HG03159 (cell line): ENCODE data around the gene ALDH3B1.

Experiments used
- ATAC-seq: cut with Tn5 transposase; IDR thresholded peaks from one replicate; pipeline ENCODE4 v1.9.1; 2021; ENCODE audit warnings: mild to moderate bottlenecking, moderate library complexity; ENCODE audit not compliant: unreplicated experiment

ALDH3B1 gene

DNA sequence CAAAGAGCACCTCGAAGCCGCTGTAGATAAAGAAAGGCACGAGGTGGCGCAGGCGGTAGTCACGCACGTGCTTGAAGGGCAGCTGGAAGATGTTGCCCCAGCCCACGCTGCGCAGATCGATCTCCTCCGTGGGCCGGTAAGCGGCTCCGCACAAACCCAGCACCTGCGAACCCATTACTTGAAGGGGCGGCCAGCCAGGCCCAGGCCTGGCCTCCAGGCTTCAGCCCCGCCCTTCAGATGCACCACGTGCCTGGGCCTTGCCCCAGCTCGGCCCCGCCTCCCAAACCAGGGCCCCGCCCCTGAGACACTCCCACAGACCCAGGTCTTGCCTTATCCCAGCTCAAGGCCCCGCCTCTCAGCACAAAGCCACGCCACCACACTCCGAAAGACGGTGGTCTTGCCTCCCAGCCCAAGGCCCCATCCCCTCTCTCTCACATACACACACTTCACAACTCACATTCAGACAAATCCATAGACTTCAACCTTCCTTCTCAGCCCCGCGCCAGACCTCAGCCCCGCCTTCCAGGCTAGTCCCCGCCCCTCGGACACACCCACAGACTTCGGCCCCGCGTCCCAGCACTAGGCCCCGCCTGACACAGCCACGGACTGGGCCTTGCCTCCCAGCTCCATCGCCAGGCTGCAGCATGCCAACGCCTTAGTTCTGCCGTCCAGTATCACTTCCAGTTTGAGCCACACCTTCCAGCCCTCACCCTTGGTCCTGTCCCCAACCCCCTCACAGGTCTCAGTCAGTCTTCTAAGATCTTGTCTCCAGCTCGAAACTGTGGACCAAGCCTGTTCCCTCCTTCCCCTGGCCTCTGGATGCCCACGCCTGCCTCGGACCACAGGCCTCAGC is 13.3 kb upstream of the ALDH3B1 start:
- no peak for ATAC-seq

DNA sequence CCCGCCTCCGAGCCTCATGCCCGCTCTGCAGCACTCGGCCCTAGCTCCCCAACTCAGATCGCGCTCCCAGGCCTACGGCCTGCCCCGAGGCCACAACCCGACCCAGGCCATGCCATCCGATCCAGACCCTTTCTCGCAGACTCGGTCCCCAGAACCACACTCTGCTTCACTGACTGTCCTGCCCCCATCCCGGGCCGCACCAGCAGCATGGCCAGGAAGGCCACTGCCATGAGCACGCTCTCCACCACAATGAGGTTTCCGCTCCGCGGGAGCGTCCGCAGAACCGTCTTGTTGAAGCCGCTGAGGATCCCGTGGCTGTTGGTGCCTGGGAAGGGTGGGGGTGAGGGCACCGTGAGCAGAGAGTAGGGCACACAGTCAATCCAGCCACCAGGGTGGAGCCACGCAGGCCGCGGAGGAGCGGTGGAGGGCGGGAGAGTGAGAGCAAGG is 12.6 kb upstream of the ALDH3B1 start:
- no peak for ATAC-seq

DNA sequence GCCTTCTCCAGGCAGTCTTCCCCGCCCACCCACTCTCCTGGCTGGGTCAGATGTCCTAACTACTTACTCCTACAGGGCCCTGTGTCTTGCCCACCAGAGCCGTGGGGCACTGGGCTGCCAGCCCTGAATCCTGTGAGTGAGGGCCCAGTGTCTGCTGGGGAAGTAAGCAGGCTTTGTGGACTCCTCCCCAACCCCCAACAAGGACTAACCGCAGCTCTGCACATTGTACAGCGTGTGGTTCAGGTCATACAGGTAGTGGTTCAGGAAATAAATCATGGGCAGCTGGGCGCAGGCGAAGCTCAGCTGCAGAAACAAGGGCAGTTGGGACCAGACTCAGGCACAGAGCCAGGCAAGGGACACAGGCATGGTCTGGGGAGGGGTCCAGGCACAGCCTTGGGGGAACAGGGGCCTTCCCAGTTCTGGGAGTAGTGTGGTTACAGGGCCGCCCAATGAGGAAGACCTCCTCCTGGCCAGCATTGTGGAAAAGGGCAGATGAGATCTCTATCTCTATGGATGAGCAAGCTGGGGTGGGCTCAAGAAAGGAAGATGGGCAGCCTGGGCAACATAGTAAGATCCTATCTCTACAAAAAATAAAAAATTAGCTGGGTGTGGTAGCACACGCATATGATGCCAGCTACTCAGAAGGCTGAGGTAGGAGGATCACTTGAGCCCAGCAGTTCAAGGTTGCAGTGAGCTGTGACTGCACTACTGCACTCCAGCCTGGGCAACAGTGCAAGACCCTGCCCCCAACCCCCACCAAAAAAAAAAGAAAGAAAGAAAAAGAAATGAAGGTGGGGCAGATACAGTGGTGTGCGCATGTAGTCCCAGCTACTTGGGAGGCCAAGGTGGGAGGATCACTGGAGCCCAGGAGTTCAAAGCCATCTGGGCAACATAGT is 11.7 kb upstream of the ALDH3B1 start:
- no peak for ATAC-seq

DNA sequence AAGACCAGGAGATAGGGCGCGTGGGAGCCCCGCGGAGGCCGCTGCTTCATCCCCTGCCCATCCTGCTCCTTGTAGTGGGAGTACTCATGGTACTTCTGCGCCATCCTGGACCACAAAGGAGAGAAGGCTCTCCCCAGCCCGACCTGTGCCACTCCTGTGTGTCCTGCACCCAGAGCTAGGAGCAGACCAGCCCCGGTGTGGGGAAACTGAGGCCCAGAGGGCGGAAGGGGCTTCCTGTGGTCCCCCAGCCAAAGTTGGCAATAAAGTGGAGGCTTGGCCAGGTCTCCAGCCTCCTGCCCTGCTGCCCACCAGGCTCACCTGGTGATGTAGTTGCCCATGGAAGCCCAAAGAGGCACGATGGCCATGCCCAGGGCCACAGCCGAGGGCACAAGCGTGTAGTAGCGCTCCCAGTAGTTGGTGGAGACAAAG is 10.9 kb upstream of the ALDH3B1 start:
- ATAC-seq = no peak

DNA sequence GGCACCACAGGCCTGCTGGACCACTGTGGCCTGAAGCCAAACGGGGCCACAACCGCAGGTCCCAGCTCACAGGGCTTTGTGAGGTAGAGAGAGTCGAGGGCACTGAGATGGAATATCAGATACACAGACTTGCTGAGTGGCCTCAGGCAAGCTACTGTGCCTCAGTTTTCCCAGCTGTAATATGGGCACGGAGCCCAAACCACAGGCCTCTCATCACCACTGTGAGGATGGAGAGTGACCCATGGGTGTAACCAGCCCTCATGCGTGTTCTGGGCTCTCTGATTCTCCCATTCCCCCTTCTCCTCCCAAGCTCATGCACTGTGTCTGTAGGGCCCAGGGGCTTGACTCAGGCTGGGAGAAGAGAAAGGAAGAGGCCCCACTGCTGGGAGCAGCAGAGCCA is 10.4 kb upstream of the ALDH3B1 start:
- ATAC-seq = no peak

DNA sequence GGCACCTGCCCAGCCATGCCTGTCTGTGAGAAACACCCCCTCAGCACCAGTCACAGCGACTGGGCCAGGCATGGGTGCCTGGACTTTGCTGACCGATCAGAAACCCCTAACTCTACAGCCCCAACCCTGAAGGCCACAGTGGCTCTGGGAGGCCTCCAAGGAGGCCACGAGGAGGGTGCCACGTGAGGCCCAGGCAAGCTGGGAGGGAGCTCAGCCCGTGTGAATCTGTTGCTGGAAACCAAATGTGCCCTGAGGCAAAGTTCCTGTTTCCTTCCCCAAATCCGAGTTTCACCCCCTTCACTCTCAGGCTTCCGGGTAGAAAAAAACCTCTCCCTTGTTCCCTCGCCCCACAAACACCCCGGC is 7.6 kb upstream of the ALDH3B1 start:
- ATAC-seq = no peak

DNA sequence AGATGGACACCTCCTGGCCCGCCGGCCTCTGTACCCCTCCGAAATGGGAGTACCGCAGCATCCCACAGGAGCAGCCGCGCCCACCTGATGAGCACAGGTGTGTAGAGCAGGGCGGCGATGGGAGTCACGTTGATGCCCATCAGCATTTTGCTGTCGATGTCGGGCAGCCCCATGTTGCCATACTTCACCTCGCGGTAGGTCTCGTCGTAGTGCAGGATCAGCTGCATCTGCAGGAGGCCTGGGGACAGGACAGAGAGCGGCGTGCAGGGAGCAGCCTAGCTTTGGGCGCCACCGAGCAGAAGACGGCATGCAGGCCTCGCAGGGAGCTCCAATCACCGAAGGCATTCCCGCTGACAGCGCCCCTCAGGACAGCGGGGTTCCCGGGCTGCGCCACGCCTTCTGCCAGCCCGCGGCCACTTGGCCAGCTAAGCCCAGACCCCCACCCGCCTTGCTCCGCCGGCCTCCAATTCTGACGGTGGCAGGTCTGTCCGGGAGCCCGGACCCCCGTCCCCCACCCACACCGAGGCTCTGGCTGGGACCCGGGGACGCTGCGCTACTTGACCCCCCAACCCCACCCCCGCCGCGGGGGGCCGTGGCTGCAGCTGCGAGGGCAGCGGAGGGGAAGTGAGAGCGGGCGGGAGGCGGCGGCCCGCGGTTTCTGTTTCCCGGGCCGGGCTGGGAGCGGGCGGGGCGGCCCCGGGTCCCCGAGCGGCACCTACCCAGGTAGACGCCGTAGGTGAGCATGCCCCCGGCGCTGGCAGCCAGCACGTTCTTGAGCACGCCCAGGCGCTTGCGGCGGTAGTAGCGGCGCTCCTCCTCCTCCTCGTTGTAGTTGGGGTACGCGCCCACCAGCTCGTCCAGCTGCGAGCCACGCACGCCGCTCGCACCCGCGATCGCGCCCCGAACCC is 6.9 kb upstream of the ALDH3B1 start:
- peak; percentile 42 for ATAC-seq

DNA sequence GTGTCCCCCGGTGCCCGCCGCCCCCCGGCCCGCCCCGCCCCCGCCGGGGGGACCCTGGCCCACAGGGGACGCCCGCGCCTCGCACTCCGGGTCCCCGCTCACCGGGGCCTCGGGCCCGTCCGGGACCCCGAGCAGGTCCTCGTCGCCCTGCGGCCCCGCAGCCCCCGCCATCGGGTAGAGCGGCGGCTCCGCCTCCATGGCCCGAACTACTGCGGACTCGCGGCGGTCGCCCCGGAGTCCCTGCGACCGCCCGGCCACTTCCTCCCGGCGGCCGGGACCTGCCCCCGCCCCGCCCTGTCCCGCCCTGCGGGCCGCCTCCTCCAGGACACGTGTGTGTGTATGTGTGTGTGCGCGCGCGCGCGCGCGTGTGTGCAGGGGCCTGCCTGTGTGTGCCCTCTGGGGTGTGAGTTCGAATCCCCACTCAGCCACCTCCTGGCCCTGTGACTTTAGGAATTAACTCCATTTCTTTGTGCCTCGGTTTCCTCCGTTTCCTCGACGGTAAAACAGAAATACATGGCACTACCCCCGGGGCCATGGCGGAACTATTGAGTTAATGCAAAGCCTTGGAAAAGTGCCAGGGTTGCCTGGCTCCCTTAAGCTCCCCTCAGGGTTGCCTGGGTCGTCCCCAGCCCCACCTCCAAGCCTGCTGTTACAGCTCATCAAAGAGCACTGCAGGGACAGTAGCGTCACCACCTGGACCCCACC is 6.1 kb upstream of the ALDH3B1 start, which contains the start of gene UNC93B1:
TSS of gene UNC93B1 (minus strand) at position 252 of the 705 bp plus-strand sequence. CDS start at position 198, 54 bp downstream.
- peak; percentile 54 for ATAC-seq

DNA sequence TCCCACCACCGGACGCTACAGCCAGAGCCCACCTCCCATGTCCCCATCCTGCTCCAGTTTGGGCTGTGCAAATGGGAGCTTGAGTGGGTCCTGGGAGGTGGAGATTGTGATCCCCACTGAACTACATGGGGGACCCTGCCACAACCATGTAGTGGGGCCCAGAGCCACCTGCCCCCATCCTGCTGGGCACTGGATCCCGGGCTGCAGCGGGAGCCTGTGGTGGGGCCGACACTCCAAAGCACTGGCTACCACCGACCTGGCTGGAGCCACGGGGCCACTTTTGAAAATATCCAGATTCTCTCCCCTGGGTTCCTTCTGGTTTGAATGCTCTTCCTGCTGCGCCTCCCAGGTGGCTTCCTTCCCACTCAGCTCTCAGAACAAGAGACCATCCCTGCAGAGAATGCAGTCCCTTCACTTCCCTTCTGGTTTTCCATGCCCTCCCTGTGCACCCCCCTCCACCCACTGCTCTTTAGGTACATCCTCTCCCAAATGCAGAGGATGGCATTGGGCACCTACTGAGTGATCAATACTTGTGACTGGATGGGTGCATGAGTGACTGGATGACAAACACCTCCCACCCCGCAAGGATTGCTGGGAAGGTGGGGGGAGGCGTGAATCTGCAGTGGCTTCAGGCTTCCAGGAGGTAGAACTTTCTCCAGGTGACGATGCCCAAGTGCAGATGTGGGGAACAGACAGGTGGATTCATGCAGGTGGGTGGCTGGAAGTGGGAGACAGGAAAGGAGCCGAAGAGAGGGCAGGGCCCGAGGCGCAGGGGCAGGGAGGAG is 5.4 kb upstream of the ALDH3B1 start:
- ATAC-seq = no peak

DNA sequence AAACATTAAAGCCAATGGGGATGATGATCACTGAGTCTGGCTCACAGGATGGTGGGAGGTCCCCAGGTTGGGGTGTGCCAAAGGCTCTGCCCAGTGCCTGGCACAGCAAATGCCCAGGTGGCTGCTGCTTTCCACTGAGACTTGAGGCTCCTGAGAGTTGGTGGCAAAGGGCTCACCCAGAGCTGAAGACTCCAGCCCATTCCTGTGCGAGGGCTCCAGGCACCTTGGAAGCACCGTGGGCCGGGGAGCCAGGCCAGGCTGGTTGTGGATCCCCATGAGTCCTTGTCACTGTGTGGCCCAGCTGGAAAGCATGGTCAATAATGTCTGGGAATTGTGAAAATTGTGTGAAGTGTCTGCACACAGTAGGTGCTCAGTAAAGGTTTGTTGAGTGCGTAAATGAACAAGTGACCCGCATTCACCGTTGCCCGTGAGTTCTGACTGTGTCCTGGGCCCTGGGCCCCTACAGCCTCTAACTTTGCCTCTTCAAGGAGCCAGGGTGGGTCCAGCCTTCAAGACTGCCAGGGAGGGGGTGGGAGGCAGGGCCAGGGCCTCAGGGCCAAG is 3.4 kb upstream of the ALDH3B1 start:
- ATAC-seq = no peak

DNA sequence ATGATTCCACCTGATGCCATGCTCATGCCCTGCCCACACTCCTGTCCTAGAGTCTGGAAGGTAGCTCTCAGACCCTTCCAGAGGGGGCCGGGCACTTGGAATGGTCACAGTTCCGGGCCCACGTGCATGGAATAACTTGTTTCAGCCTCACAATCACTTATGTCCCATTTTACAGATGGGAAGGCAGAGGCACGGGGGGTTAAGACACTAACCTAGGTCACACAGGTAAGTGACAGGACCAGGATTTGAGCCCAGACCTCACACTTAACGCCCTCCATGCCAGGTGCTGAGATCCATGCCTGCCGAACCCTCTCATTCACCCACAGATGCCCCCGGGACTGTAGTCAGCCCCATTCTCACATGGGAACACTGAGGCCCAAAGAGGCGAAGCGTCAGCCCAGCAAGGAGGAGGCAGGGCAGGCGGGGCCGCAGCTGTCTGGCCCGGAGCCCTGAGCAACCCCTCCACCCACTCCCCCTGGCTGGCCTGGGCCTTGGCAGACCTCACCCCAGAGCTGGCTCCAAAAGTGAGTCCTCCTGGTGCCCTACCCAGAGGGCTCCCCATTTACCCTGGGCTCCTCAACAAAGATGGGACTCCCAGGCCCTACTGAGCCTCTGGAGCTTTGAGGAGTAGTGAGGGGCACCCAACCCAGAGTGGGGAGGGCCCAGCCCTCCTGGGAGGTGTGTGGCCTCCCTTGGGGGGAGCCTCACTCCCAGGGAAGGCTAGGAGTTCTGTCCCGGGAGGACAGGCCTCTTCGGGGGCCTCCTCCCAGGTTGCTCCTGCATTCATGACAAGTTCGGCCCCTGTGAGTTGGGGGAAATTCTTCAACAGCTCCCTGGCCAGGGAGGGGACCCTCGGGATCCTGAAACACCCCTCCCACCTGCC is 2.4 kb upstream of the ALDH3B1 start:
- no peak for ATAC-seq

DNA sequence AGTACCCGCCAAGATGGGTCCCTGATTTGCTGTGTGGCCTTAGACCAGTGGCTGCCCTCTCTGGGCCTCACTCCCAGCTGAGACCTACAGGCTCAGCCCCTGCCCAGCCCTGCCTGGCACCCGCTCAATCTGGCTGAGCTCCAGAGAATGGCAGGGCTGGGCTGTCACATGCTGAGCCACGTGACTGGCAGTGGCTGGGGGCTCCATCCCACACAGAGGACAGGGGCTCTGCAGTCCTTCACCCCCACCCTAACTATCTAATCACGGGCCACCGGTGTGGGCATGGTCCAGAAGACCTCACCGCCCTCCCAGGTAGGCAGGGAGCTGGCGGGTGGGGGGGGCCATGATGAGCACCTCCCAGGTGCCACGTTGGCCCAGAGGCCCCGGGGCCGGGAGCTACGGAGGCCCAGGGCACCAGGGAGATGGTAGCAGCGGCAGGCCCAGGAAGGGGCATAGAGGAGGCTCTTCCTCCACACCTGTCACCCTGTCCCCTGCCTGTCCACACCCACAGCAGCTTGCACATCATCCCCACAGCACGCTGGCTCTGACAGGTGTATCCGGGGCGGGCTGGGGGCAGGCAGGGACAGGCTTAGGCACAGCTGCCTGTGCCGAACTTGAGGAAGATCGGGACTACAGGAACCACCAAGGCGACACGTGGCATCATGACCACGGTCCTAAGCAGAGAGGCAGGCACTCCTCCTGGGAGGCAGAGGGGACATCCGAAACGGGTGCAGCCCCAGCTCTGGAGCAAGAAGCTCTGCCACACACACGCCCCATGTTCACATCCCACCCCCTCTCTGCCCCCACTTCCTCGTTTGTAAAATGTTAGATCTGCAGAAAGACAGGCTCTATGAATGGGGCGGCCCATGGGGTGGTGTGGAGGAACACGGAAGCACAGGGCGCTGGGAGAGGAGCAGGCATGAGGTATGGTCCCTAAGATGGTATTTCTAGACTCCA is 1.5 kb upstream of the ALDH3B1 start:
- ATAC-seq = no peak

DNA sequence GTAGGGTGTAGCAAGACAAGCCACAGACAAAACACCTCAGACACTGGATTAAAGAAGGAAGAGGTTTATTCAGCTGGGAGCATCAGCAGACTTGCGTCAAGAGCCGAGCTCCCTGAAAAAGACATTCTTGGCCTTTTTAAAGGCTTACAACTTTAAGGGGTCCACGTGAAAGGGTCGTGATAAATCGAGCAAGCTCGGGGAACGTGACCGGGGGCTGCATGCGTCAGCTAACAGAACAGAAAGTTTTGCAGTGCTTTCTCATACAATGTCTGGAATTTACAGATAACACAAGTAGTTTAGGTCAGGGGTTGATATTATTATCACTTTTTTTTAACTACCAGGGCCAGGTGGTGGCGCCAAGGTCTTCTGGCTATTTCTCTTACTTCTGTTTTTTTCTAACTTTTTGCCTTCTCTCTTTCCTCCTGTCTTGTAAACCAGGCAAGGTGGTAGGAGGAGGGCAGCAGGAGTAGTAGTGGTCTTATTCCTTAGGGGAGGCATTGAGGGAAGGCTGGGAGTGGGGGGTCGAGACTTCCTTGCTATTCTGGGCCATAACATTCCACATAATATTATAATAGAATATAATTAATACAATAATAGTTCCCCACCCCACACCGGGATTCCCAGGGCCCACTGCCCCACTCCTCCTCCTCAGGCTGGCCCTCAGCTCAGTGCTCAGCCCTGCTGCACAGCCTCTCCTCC is 587 bp upstream of the ALDH3B1 start:
- no peak for ATAC-seq

DNA sequence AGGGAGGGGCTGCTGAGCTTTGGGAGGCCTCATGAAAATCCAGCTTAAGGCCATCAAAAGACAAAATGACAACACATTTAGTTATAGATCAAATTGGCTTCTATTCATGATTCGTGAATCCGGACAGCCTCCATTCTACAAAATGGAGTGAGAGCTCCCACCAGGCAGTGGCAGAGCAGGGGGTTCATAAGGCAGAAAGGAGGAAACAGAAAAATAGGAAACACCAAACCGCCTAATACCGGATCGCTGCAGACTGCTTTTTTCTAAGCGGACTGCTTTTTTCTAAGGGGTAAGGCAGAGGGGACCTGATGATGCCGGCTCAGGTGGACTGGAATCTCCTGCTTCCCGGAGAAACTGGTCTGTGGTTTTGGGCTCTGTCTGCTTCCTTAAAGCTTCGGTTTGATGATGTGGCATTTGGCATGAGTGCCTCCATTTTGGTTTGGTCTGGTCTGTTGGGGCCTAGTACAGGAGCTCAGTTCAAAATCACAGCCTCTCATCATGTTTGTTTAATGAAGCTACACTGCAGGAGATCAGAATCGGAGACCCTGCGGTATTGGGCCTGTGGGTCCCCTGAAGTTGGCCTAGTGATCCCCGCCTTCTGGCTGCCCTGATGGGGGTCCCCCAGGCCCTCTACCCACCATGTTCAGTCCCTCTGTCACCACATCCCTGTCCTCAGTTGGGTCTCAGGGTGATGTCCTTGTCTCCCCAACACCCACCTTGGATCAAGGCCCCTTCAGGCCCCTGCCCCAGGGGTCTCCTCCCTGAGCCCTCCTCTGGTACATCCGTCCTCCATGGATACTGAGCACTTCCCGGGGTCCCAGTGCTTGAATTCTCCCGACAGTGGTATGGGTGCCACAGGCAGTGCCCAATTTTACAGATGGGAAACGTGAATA is 1.2 kb downstream of the ALDH3B1 start:
- ATAC-seq = no peak
